ENCODE results near the gene CXCR6.
"Not testable (repeated sequence)": the region's sequence is repeated elsewhere in the genome, so short reads cannot be mapped to it uniquely, and the experiment has no call there.

CXCR6 gene

DNA sequence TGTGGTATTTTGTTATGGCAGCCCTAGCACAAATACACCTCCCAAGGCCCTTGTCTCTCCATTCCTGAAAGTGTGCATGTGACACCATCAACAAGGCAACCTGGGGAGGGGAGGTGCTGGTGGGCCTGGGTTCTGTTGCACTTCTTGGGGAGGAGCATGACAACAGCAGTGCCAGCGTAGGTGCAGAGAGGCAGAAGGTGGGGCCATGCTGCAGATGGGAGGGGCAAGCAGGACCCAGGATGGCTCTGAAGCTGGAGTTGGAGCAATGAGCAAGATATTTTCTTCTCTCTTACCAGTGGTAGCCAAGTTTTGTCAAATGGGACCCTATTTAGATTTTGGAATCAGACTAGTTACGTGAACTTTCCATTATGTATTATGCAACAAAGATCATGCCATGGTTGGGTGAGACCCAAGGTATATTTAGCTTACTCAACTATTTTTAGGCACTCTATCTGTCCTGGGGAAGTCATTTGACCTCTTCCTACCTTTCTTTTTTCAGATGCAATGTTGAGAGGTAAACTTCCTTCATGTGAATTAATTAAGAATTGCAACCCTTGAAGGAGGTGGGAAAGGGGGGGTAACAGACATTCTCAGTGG lies 49.0 kb downstream of the CXCR6 start:
- DNase-seq: no peak

GRCh38 chr3:45992821-45993221 lies 49.6 kb downstream of the CXCR6 start:
- no peak for DNase-seq

GRCh38 chr3:45993421-45994027 lies 50.3 kb downstream of the CXCR6 start:
- no peak for DNase-seq

- peak; percentile 15 for DNase-seq
Measured at GRCh38 chr3:45994419-45995235, 51.4 kb downstream of the CXCR6 start.

- peak; percentile 87 for DNase-seq
Measured at GRCh38 chr3:45995236-45996192, 52.2 kb downstream of the CXCR6 start, which contains the start of gene FYCO1. FYCO1 (minus strand) TSS chr3:45995824; CDS start chr3:45984910, 10,914 bp downstream.

DNA sequence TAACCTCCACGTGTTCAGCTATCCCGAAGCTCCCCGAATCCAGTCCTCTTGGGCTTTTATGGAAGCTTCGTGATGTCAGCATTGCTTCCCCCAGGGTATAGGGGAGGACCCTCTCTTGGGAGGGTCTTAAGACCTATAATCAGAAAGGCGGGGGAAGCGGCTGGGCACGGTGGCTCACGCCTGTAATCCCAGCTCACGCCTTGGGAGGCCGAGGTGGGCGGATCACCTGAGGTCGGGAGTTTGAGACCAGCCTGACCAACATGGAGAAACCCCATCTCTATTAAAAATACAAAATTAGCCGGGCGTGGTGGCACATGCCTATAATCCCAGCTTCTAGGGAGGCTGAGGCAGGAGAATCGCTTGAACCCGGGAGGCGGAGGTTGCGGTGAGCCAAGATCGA lies 54.2 kb downstream of the CXCR6 start:
- DNase-seq: not testable (repeated sequence)

- DNase-seq: no peak
Measured at GRCh38 chr3:45997942-45998341, 54.7 kb downstream of the CXCR6 start.

Measured in stimulated activated CD4-positive, alpha-beta T cell treated with anti-CD3 and anti-CD28 coated beads, Interleukin-12 subunit alpha, Interleukin-12 subunit beta, amount 100 ng/mL, for 4 hours (primary cell).